C4-2B (cell line): Measurements from ENCODE around the gene PLXNA4.

Experiments
- CTCF ChIP-seq: fragments of 450-650 bp; conservative IDR thresholded peaks from 2 replicates; pipeline ENCODE4 v1.5.1; 2017; ENCODE audit warnings: mild to moderate bottlenecking
- ZFX ChIP-seq: fragments of 450-650 bp; IDR thresholded peaks from 2 replicates; pipeline ENCODE4 v1.6.1; 2017

- TF ChIP-seq CTCF (peak; percentile 44), ZFX (no peak)
Measured at GRCh38 chr7:132307465-132307864, 268.8 kb downstream of the PLXNA4 start.
